HepG2 (cell line): ENCODE data around the gene DMRTA2. TPM values are rescaled to one million over a fixed set of nuclear protein-coding genes. Genes with fewer than 3 reads are reported as not detected.

Experiments
- ATAC-seq: fragments of 200-7000 bp; cut with Tn5 transposase; 3 replicates; pipeline ENCODE4 v1.9.1; 2020; ENCODE audit warnings: mild to moderate bottlenecking, moderate library complexity
- BruUV-seq: library from RNA; stranded (reverse); fragments of 400-500 nt; replicated peaks from 2 replicates; lab custom pipeline; 2021; lab: Mats Ljungman, UMichigan
- CTCF ChIA-PET: fragments of 300-600 bp; formaldehyde crosslinking; extraction: SDS; loops from one replicate; lab custom pipeline; 2021; ENCODE audit warnings: low total read pairs, inconsistent platforms, low intra/inter-chr PET ratio; lab: Yijun Ruan, JAX
- POLR2A ChIA-PET: fragments of 350-600 bp; sonication (Branson Sonifier 250); formaldehyde crosslinking; loops from one replicate; lab custom pipeline; 2020; ENCODE audit warnings: antibody characterized with exemption, inconsistent platforms; lab: Yijun Ruan, JAX
- DNase-seq: peaks from one replicate; pipeline ENCODE4 v3.0.0-alpha.2; 2015; ENCODE audit warnings: low spot score
- FAIRE-seq: peaks from 3 replicates; lab custom pipeline; 2011; peaks lifted over from hg19 to GRCh38; lab: Jason Lieb, UNC
- H2AFZ ChIP-seq: one replicate; pipeline ENCODE4 v1.6.1; 2011; ENCODE audit warnings: low read length, inconsistent platforms
- H3K27ac ChIP-seq: fragments of 300-600 bp; 3 replicates; pipeline ENCODE4 v1.8.0; 2011; ENCODE audit warnings: mixed run types, mild to moderate bottlenecking, mixed read lengths, low read length, inconsistent platforms; ENCODE audit not compliant: insufficient read depth; ENCODE audit errors: extremely low read length
- H3K27me3 ChIP-seq, 2 experiments: fragments of 200-600 bp in 1 of 2; 2 replicates in 1 of 2; 3 replicates in 1 of 2; pipeline versions ENCODE4 v1.6.0 to v1.8.0; 2011; ENCODE audit warnings: low read length in 2 of 2, mild to moderate bottlenecking in 2 of 2, moderate library complexity in 2 of 2, inconsistent platforms in 1 of 2; ENCODE audit not compliant: insufficient read depth in 2 of 2, control insufficient read depth in 1 of 2
- H3K36me3 ChIP-seq, 2 experiments: fragments of 200-600 bp in 1 of 2; replicated peaks in 1 of 2; 2 replicates in 1 of 2; 3 replicates in 1 of 2; pipeline versions ENCODE4 v1.5.1 to v1.8.0; 2011; ENCODE audit warnings: low read length in 2 of 2, inconsistent platforms in 1 of 2; ENCODE audit not compliant: insufficient read depth in 2 of 2, control insufficient read depth in 1 of 2
- H3K4me1 ChIP-seq: 2 replicates; pipeline ENCODE4 v1.5.1; 2012; ENCODE audit warnings: low read length, inconsistent platforms; ENCODE audit not compliant: insufficient read depth
- H3K4me2 ChIP-seq: 2 replicates; pipeline ENCODE4 v1.6.0; 2011; ENCODE audit warnings: low read depth, low read length, inconsistent platforms
- H3K4me3 ChIP-seq, 3 experiments: fragments of 200-600 bp in 1 of 3; sonication (generic), shearing (Covaris generic) in 1 of 3; replicated peaks in 1 of 3; 2 replicates each; pipeline ENCODE4 v1.5.1; 2011 to 2016; ENCODE audit warnings: low read length in 3 of 3, inconsistent platforms in 2 of 3, low read depth in 2 of 3, mild to moderate bottlenecking in 2 of 3, control low read depth in 1 of 3, mixed read lengths in 1 of 3; ENCODE audit not compliant: insufficient read depth in 1 of 3
- H3K79me2 ChIP-seq: one replicate; pipeline ENCODE4 v1.6.1; 2011; ENCODE audit warnings: low read length, inconsistent platforms; ENCODE audit not compliant: insufficient read depth
- H3K9ac ChIP-seq: 2 replicates; pipeline ENCODE4 v1.6.0; 2011; ENCODE audit warnings: mild to moderate bottlenecking, low read depth, low read length, inconsistent platforms; ENCODE audit not compliant: insufficient read depth
- H3K9me3 ChIP-seq: 2 replicates; pipeline ENCODE4 v1.5.1; 2012; ENCODE audit warnings: mild to moderate bottlenecking, low read length
- H4K20me1 ChIP-seq: 2 replicates; pipeline ENCODE4 v1.6.0; 2011; ENCODE audit warnings: inconsistent platforms, mild to moderate bottlenecking, low read length, moderate library complexity; ENCODE audit not compliant: insufficient read depth
- CERS6 ChIP-seq: sonication (generic); formaldehyde crosslinking; IDR thresholded peaks from 2 replicates; pipeline ENCODE4 v1.5.0; 2020; ENCODE audit warnings: missing genetic modification reagents
- NFRKB ChIP-seq: fragments of 450-650 bp; IDR thresholded peaks from 2 replicates; pipeline ENCODE4 v1.6.1; 2017
- POLR2AphosphoS2 ChIP-seq: IDR thresholded peaks from 2 replicates; pipeline ENCODE4 v1.6.1; 2011; ENCODE audit warnings: low read depth, low read length, improper control_type of control experiment
- SUZ12 ChIP-seq: fragments of 150-350 bp; IDR thresholded peaks from 2 replicates; pipeline ENCODE4 v1.6.1; 2014; ENCODE audit warnings: low read depth, low read length
- THYN1 ChIP-seq: sonication (generic); formaldehyde crosslinking; IDR thresholded peaks from 2 replicates; pipeline ENCODE4 v1.8.1; 2023; ENCODE audit warnings: low read depth, mild to moderate bottlenecking, moderate library complexity, missing genetic modification reagents, borderline replicate concordance
- ZNF512 ChIP-seq: sonication (generic); formaldehyde crosslinking; IDR thresholded peaks from 2 replicates; pipeline ENCODE4 v1.4.0; 2020; ENCODE audit warnings: mild to moderate bottlenecking, missing genetic modification reagents
- ZNF674 ChIP-seq: sonication (generic); formaldehyde crosslinking; IDR thresholded peaks from 2 replicates; pipeline ENCODE4 v1.5.0; 2020; ENCODE audit warnings: low read depth, mild to moderate bottlenecking, missing genetic modification reagents
- ZNF766 ChIP-seq: sonication (generic); formaldehyde crosslinking; IDR thresholded peaks from 2 replicates; pipeline ENCODE4 v1.5.0; 2020; ENCODE audit warnings: missing genetic modification reagents, borderline replicate concordance
- ZNF775 ChIP-seq: sonication (generic); formaldehyde crosslinking; IDR thresholded peaks from 2 replicates; pipeline ENCODE4 v1.4.0; 2020; ENCODE audit warnings: missing genetic modification reagents, mild to moderate bottlenecking, moderate library complexity, borderline replicate concordance
- ZNF879 ChIP-seq: sonication (generic); formaldehyde crosslinking; IDR thresholded peaks from 2 replicates; pipeline ENCODE4 v1.8.1; 2023; ENCODE audit warnings: missing genetic modification reagents
- ZSCAN30 ChIP-seq: sonication (generic); formaldehyde crosslinking; IDR thresholded peaks from 2 replicates; pipeline ENCODE4 v1.5.0; 2020; ENCODE audit warnings: mild to moderate bottlenecking, missing genetic modification reagents
- WGBS: methylation state at CpG from one replicate; pipeline ENCODE4 v1.1.6; 2017; ENCODE audit warnings: low lambda C conversion rate; 5-methylcytosine and 5-hydroxymethylcytosine counted together
- in situ Hi-C: cut with HindIII; loops from 2 replicates; pipeline ENCODE4 v1.10.0; 2017; ENCODE audit warnings: low pct_unique_long_range_greater_than_20kb; ENCODE audit not compliant: extremely low pct_ligation_motif_present
- intact Hi-C: fragments of 100-400 bp; cut with micrococcal nuclease; formaldehyde crosslinking; loops from one replicate; pipeline ENCODE4 v1.10.0; 2022; ENCODE audit not compliant: unreplicated experiment
- polyA plus RNA-seq, 8 experiments: library from polyadenylated mRNA; depleted of rRNA in 3 of 8; stranded (reverse) in 7 of 8; unstranded in 1 of 8; fragments of >200 nt; fragmentation: Illumina TruSeq in 4 of 8; extraction: Trizol in 4 of 8; gene quantifications; 2 replicates each; pipeline versions ENCODE4 v1.2.1 to v1.2.3, GENCODE V29; 2011 to 2016; ENCODE audit warnings: low read depth in 4 of 8, missing spikeins in 1 of 8, mixed read lengths in 1 of 8; ENCODE audit not compliant: insufficient read depth in 1 of 8
- total RNA-seq, 5 experiments: library from RNA; depleted of rRNA; stranded (reverse); fragments of >200 nt; fragmentation: Illumina TruSeq; extraction: Trizol; gene quantifications; 2 replicates each; pipeline ENCODE4 v1.2.3, GENCODE V29; 2016; ENCODE audit warnings: low read depth in 1 of 5
- TF ChIP-seq, protein P1 (sequence below): sonication (generic); formaldehyde crosslinking; IDR thresholded peaks from 2 replicates; pipeline ENCODE4 v1.4.0; 2020; ENCODE audit warnings: missing genetic modification reagents
- TF ChIP-seq, protein P2 (sequence below): sonication (generic); formaldehyde crosslinking; IDR thresholded peaks from 2 replicates; pipeline ENCODE4 v1.5.0; 2020; ENCODE audit warnings: mild to moderate bottlenecking, missing genetic modification reagents

DMRTA2 gene
- total and polyA plus RNA-seq, 2 of the 13 experiments (the other 11 are each of a cell fraction or from before 2014, with no cell fraction given), result not detected

DNA sequence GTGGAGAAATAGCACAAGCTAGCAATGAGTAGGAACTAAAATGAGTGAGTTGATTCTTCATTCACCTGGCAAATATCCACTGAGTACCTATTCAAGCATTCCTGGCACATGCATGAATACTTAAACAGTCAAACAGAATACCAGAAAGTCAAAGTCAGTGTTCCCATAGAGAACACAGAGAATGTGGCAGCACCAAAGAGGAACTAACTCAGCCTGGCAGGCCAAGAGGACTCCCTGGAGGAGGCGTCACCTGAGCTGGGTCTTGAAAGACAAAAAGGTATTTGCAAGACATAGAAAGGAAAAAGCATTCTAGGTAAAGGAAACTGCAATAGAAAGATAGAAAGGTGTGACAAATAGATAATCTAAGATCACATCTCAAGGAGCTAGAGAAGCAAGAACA is 49.7 kb downstream of the DMRTA2 start:
- H2AFZ ChIP-seq, result no peak overlapping the region
- no peaks in the 10 kb centered on the region for H3K4me1 ChIP-seq
- 0% methylated on average over 1 of the region's 1 CpG for WGBS
- H4K20me1 ChIP-seq, result no peaks in the 10 kb centered on the region
- ChIA-PET CTCF (no interaction called here), POLR2A (no interaction called here)
- 0 out of 5 replicates have a peak, but pooled peaks cover 0 to 6% of the 10 kb centered on the region in 2 experiments for H3K27me3 ChIP-seq
- no peak for DNase-seq
- no peaks in the 10 kb centered on the region for H3K79me2 ChIP-seq
- no peak overlapping the region for H3K4me3 ChIP-seq
- H3K36me3 ChIP-seq, result no peaks in the 10 kb centered on the region
- no peak overlapping the region for H3K9ac ChIP-seq
- BruUV-seq, result no TSS peak
- peaks cover 11% of the 10 kb centered on the region; the same call in 1 of the 2 replicates for H3K9me3 ChIP-seq
- in situ Hi-C loops (loop anchor here (5.0 to 25.0 kb wide), 3 partner anchors 234 to 681 kb away; no protein-coding TSS in a partner anchor), intact Hi-C loops (no loop called here)
- H3K27ac ChIP-seq, result no peak overlapping the region
- TF ChIP-seq ZNF766 (CRISPR knock-in tag) (no peak), NFRKB (no peak), CERS6 (CRISPR knock-in tag) (no peak)
- TF ChIP-seq, protein P1, sequence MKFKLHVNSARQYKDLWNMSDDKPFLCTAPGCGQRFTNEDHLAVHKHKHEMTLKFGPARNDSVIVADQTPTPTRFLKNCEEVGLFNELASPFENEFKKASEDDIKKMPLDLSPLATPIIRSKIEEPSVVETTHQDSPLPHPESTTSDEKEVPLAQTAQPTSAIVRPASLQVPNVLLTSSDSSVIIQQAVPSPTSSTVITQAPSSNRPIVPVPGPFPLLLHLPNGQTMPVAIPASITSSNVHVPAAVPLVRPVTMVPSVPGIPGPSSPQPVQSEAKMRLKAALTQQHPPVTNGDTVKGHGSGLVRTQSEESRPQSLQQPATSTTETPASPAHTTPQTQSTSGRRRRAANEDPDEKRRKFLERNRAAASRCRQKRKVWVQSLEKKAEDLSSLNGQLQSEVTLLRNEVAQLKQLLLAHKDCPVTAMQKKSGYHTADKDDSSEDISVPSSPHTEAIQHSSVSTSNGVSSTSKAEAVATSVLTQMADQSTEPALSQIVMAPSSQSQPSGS (CRISPR knock-in tag), result no peak
- ATAC-seq, result no peak
- H3K4me2 ChIP-seq, result no peak overlapping the region
- FAIRE-seq, result no peak

DNA sequence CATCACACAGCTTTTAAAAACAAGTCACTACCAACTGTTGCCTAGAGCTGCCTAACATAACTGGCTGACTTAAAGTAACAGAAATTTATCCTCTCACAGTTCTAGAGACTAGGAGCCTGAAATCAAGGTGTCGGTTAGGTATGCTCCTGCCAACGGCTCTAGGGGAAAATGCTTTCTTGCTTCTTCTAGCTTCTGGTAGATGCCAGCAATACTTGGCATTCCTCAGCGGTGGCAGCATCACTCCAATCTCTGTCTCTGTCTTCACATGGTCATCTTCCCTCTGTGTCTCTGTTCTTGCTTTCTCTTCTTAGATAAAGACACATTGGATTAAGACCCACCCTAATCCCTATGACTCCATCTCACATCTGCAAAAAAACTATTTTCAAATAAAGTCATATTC is 51.5 kb downstream of the DMRTA2 start:
- H2AFZ ChIP-seq, result no peak overlapping the region
- H3K4me1 ChIP-seq, result no peaks in the 10 kb centered on the region
- no peak overlapping the region for H3K27ac ChIP-seq
- no peaks in the 10 kb centered on the region for H4K20me1 ChIP-seq
- 6% methylated on average over 3 of the region's 3 CpGs for WGBS
- no peak overlapping the region for H3K9ac ChIP-seq
- peaks cover 0 to 15% of the 10 kb centered on the region in 2 experiments; a peak in 2 of 5 replicates for H3K27me3 ChIP-seq
- ATAC-seq, result no peak
- in situ Hi-C loops, result loop anchor here (5.0 to 25.0 kb wide), 3 partner anchors 236 to 683 kb away; no protein-coding TSS in a partner anchor
- peaks cover 11% of the 10 kb centered on the region; the same call in 1 of the 2 replicates for H3K9me3 ChIP-seq
- POLR2A ChIA-PET, result no interaction called here
- no peaks in the 10 kb centered on the region for H3K79me2 ChIP-seq
- FAIRE-seq, result no peak
- no peak overlapping the region for H3K4me3 ChIP-seq
- CTCF ChIA-PET, result no interaction called here
- H3K4me2 ChIP-seq, result no peak overlapping the region
- no peaks in the 10 kb centered on the region for H3K36me3 ChIP-seq
- no peak for DNase-seq
- intact Hi-C loops, result no loop called here
- no TSS peak for BruUV-seq
- TF ChIP-seq ZNF512 (CRISPR knock-in tag) (no peak), SUZ12 (no peak), THYN1 (CRISPR knock-in tag) (no peak), POLR2AphosphoS2 (no peak), ZNF674 (no peak), ZNF775 (CRISPR knock-in tag) (no peak), ZNF879 (no peak), ZSCAN30 (CRISPR knock-in tag) (no peak)
- TF ChIP-seq, protein P2, sequence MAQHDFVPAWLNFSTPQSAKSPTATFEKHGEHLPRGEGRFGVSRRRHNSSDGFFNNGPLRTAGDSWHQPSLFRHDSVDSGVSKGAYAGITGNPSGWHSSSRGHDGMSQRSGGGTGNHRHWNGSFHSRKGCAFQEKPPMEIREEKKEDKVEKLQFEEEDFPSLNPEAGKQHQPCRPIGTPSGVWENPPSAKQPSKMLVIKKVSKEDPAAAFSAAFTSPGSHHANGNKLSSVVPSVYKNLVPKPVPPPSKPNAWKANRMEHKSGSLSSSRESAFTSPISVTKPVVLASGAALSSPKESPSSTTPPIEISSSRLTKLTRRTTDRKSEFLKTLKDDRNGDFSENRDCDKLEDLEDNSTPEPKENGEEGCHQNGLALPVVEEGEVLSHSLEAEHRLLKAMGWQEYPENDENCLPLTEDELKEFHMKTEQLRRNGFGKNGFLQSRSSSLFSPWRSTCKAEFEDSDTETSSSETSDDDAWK (CRISPR knock-in tag), result no peak
